PC-9 (cell line): Measurements from ENCODE around the gene TMEM132C. TPM values are rescaled to one million over a fixed set of nuclear protein-coding genes. Genes with fewer than 3 reads are reported as not detected.

Experiments
- BruUV-seq: library from RNA; stranded (reverse); fragments of 400-500 nt; replicated peaks from 2 replicates; lab custom pipeline; 2021; lab: Mats Ljungman, UMichigan
- CTCF ChIA-PET: fragments of 300-600 bp; sonication (Branson Sonifier 250); formaldehyde crosslinking; loops from one replicate; lab custom pipeline; 2022; ENCODE audit warnings: antibody characterized with exemption; lab: Charles Lee
- POLR2A ChIA-PET: fragments of 300-600 bp; sonication (Branson Sonifier 250); formaldehyde crosslinking; loops from one replicate; lab custom pipeline; 2022; ENCODE audit warnings: antibody characterized with exemption; ENCODE audit not compliant: unreplicated experiment; lab: Charles Lee
- DNase-seq, 2 experiments: peaks; one replicate each; pipeline versions ENCODE4 v3.0.0 to v3.0.0-alpha.2; 2015 to 2022; ENCODE audit warnings: mixed read lengths in 1 of 2
- H2AFZ ChIP-seq: fragments of 200-600 bp; sonication (generic); 2 replicates; pipeline ENCODE4 v1.8.1; 2017; ENCODE audit warnings: antibody characterized with exemption
- H3F3A ChIP-seq: fragments of 200-600 bp; sonication (generic); 2 replicates; pipeline ENCODE4 v1.8.1; 2017; ENCODE audit warnings: antibody characterized with exemption, mild to moderate bottlenecking, low read depth; ENCODE audit not compliant: insufficient read depth
- H3K27ac ChIP-seq: fragments of 200-600 bp; sonication (generic); 2 replicates; pipeline ENCODE4 v1.6.1; 2016; ENCODE audit warnings: mixed run types
- H3K27me3 ChIP-seq: fragments of 200-600 bp; sonication (generic); 2 replicates; pipeline ENCODE4 v1.6.1; 2016; ENCODE audit warnings: low read depth, mixed run types; ENCODE audit not compliant: insufficient read depth
- H3K36me3 ChIP-seq: fragments of 200-600 bp; sonication (generic); 2 replicates; pipeline ENCODE4 v1.6.1; 2016; ENCODE audit warnings: low read depth, mixed run types
- H3K4me1 ChIP-seq: fragments of 200-600 bp; sonication (generic); replicated peaks from 2 replicates; pipeline ENCODE4 v1.6.1; 2016; ENCODE audit warnings: mixed run types; ENCODE audit not compliant: insufficient read depth
- H3K4me2 ChIP-seq: fragments of 200-600 bp; sonication (generic); 2 replicates; pipeline ENCODE4 v1.6.1; 2017; ENCODE audit warnings: mixed run types
- H3K4me3 ChIP-seq: fragments of 200-600 bp; sonication (generic); 2 replicates; pipeline ENCODE4 v1.6.1; 2016; ENCODE audit warnings: mixed run types
- H3K79me2 ChIP-seq: fragments of 200-600 bp; sonication (generic); 2 replicates; pipeline ENCODE4 v1.6.1; 2017; ENCODE audit warnings: low read depth, mixed run types
- H3K9me2 ChIP-seq: fragments of 200-600 bp; sonication (generic); 2 replicates; pipeline ENCODE4 v1.8.1; 2017; ENCODE audit warnings: mild to moderate bottlenecking; ENCODE audit not compliant: insufficient read depth
- H3K9me3 ChIP-seq: fragments of 200-600 bp; sonication (generic); 2 replicates; pipeline ENCODE4 v1.8.1; 2016; ENCODE audit warnings: low read depth; ENCODE audit not compliant: insufficient read depth
- H4K20me1 ChIP-seq: fragments of 200-600 bp; sonication (generic); 2 replicates; pipeline ENCODE4 v1.8.1; 2017; ENCODE audit not compliant: insufficient read depth
- CTCF ChIP-seq: fragments of 200-600 bp; sonication (generic); conservative IDR thresholded peaks from 2 replicates; pipeline ENCODE4 v1.6.1; 2017; ENCODE audit warnings: mixed run types, antibody characterized with exemption, mild to moderate bottlenecking, moderate library complexity
- EZH2 ChIP-seq: fragments of 200-600 bp; sonication (generic); IDR thresholded peaks from 2 replicates; pipeline ENCODE4 v1.8.0; 2017; ENCODE audit warnings: antibody characterized with exemption, low read depth
- intact Hi-C: fragments of 100-400 bp; cut with micrococcal nuclease; formaldehyde crosslinking; loops from one replicate; pipeline ENCODE4 v1.10.0; 2022; ENCODE audit not compliant: unreplicated experiment
- total RNA-seq: library from RNA; stranded (reverse); gene quantifications from 2 replicates; pipeline ENCODE4 v1.2.3, GENCODE V29; 2021

The TMEM132C gene
- total RNA-seq, 1 experiment from 2014 or later = not detected

GRCh38 chr12:128394137-128394536, 127.2 kb downstream of the TMEM132C start:
- BruUV-seq = no TSS peak
- H3K27ac ChIP-seq = no peak overlapping the region
- peaks cover 6% of the 10 kb centered on the region; the same call in 1 of the 2 replicates for H3K27me3 ChIP-seq
- TF ChIP-seq EZH2 = no peak
- no peak overlapping the region for H3K4me3 ChIP-seq
- no peaks in the 10 kb centered on the region for H4K20me1 ChIP-seq
- H3K4me2 ChIP-seq = no peak overlapping the region
- no peaks in the 10 kb centered on the region for H3K4me1 ChIP-seq
- H2AFZ ChIP-seq = no peak overlapping the region
- no peaks in the 10 kb centered on the region for H3K9me3 ChIP-seq
- no peak for DNase-seq
- no peaks in the 10 kb centered on the region for H3K36me3 ChIP-seq
- H3K79me2 ChIP-seq = no peaks in the 10 kb centered on the region
- ChIA-PET POLR2A (no interaction called here), CTCF (no interaction called here)
- intact Hi-C loops = no loop called here
- H3K9me2 ChIP-seq = no peaks in the 10 kb centered on the region
- H3F3A ChIP-seq = no peaks in the 10 kb centered on the region

GRCh38 chr12:128399253-128399652, 132.3 kb downstream of the TMEM132C start:
- TF ChIP-seq EZH2 (no peak), CTCF (no peak)

GRCh38 chr12:128402486-128403243, 135.7 kb downstream of the TMEM132C start:
- Histone ChIP-seq H3K9me3 (no peaks in the 10 kb centered on the region), H3K79me2 (no peaks in the 10 kb centered on the region), H2AFZ (no peak overlapping the region), H3K4me1 (no peaks in the 10 kb centered on the region), H4K20me1 (no peaks in the 10 kb centered on the region), H3F3A (no peaks in the 10 kb centered on the region), H3K27ac (no peak overlapping the region), H3K9me2 (no peaks in the 10 kb centered on the region), H3K27me3 (peaks cover 11% of the 10 kb centered on the region), H3K4me3 (no peak overlapping the region), H3K36me3 (no peaks in the 10 kb centered on the region), H3K4me2 (no peak overlapping the region)
- TF ChIP-seq EZH2 (no peak), CTCF (no peak)
- CTCF ChIA-PET = no interaction called here
- intact Hi-C loops = no loop called here
- no peak for DNase-seq
- POLR2A ChIA-PET = no interaction called here
- BruUV-seq = no TSS peak

More at GRCh38 chr12:128399253-128399652, 132.3 kb downstream of the TMEM132C start:
- Histone ChIP-seq H3K79me2 (no peaks in the 10 kb centered on the region), H3K9me2 (no peaks in the 10 kb centered on the region), H3K36me3 (no peaks in the 10 kb centered on the region), H3K27me3 (peaks cover 14% of the 10 kb centered on the region), H3K27ac (no peak overlapping the region), H3K4me2 (no peak overlapping the region), H3K9me3 (no peaks in the 10 kb centered on the region), H2AFZ (no peak overlapping the region), H3K4me1 (no peaks in the 10 kb centered on the region), H4K20me1 (no peaks in the 10 kb centered on the region), H3K4me3 (no peak overlapping the region), H3F3A (no peaks in the 10 kb centered on the region)
- no peak for DNase-seq
- BruUV-seq = no TSS peak
- ChIA-PET CTCF (no interaction called here), POLR2A (no interaction called here)
- intact Hi-C loops = no loop called here
